Raji (cell line): Measurements from ENCODE around the gene GADD45GIP1.

Source experiments
- POLR2A ChIP-seq: IDR thresholded peaks from 2 replicates; pipeline ENCODE4 v1.6.1; 2011; ENCODE audit warnings: low read depth, low read length, control low read depth; ENCODE audit not compliant: insufficient read depth

The GADD45GIP1 gene

GRCh38 chr19:12937927-12938778, 18.9 kb downstream of the GADD45GIP1 start, which contains the start of gene CALR:
CALR (plus strand) TSS chr19:12938609; CDS start chr19:12938680, 71 bp downstream.
- peak; percentile 98 for TF ChIP-seq POLR2A

GRCh38 chr19:12937093-12937926, 19.7 kb downstream of the GADD45GIP1 start:
- TF ChIP-seq POLR2A = no peak

- no peak for TF ChIP-seq POLR2A
These were observed 20.4 kb downstream of the GADD45GIP1 start for GRCh38 chr19:12936582-12936981.

- TF ChIP-seq POLR2A = no peak
These were observed 22.0 kb downstream of the GADD45GIP1 start for GRCh38 chr19:12935071-12935470.

GRCh38 chr19:12933287-12934072, 23.5 kb downstream of the GADD45GIP1 start, which contains the start of gene FARSA:
FARSA (minus strand) TSS chr19:12933711; CDS start chr19:12933696, 15 bp downstream.
- TF ChIP-seq POLR2A = peak; percentile 97

- no peak for TF ChIP-seq POLR2A
These were observed 24.4 kb downstream of the GADD45GIP1 start for GRCh38 chr19:12932392-12933286.

GRCh38 chr19:12930002-12930645, 26.9 kb downstream of the GADD45GIP1 start:
- TF ChIP-seq POLR2A = no peak

- no peak for TF ChIP-seq POLR2A
These were observed 32.3 kb downstream of the GADD45GIP1 start for GRCh38 chr19:12924621-12925310.

GRCh38 chr19:12922959-12923358, 34.1 kb downstream of the GADD45GIP1 start:
- no peak for TF ChIP-seq POLR2A

- TF ChIP-seq POLR2A = no peak
These were observed 36.0 kb downstream of the GADD45GIP1 start for GRCh38 chr19:12921047-12921446.

- TF ChIP-seq POLR2A = no peak
These were observed 38.8 kb downstream of the GADD45GIP1 start for GRCh38 chr19:12918253-12918652.

- no peak for TF ChIP-seq POLR2A
These were observed 43.0 kb downstream of the GADD45GIP1 start for GRCh38 chr19:12913851-12914690.

- TF ChIP-seq POLR2A = no peak
These were observed 43.9 kb downstream of the GADD45GIP1 start for GRCh38 chr19:12913011-12913561.
